Activated CD8-positive, alpha-beta memory T cell treated with anti-CD3 and anti-CD28 coated beads, Interleukin-2, amount 50 U/mL, for 4 hours (primary cell): ENCODE results near the gene NMRK1.

Experiments
- DNase-seq: peaks from one replicate; pipeline ENCODE4 v3.0.0-alpha.2; 2020

Gene NMRK1

GRCh38 chr9:75101004-75101588 is 13.1 kb upstream of the NMRK1 start:
- DNase-seq: no peak

GRCh38 chr9:75096796-75097195 is 8.8 kb upstream of the NMRK1 start:
- DNase-seq: no peak

- no peak for DNase-seq
Observed at GRCh38 chr9:75092766-75093165, 4.8 kb upstream of the NMRK1 start.

- no peak for DNase-seq
Observed at GRCh38 chr9:75090579-75090978, 2.6 kb upstream of the NMRK1 start.

- no peak for DNase-seq
Observed at GRCh38 chr9:75089373-75089766, 1.4 kb upstream of the NMRK1 start.

DNA sequence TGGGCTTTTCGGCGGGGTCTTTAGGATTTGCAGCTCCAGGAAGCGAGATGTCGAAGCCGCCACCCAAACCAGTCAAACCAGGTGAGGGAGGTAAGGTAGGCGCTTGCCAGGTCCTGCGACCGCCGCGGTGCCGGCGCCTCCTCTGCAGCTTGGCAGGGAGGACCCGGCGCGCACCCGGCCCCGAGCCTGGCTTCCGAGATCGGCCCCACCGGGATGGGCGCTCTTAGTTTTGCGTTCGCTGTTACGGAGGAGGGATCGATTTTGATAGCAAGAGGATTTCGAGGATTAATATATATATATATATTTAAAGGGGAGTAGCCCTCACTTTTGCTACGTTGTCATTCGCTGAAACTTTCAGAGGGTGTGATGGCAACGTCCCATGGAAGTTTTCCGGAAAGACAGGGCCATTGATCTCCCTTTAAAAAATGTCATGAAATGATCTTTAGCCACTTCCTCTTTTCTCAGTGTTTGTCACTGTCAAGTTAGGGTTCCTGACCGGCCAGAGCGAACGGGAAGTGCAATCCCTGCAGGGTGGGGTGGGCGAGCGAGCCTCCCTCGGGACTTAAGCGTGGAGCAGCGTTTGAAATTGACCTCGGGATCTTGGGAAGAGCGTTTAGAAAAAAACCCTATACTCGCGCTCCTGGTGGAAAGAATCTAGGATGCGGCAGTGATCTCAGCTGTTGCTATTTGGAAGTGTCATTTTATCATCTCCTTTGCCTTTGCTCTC is 854 bp upstream of the NMRK1 start:
- DNase-seq: peak; percentile 18

DNA sequence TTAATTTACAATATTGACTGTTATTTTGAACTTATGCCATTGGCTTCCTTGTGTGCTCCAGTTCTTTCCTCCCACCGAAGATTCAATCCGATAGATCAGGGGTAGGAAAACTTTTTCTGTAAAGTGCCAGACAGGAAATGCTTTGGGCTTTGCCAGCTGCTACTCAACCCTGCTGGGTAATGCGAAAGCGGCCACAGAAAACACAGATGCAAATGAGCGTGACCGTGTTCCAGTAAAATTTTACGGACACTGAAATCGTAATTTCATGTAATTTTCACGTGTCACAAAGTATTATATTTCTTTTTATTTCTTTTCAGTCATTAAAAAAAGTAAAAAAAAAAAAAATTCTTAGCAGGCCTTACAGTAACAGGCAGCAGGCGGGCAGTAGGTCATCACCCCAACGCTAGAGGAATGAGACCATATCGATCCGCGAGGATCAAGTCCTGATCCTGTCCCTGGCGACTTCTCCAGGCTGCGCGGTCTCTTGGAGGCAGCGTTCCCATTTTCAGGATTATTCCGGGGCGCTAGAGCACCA is 599 bp downstream of the NMRK1 start:
- peak; percentile 33 for DNase-seq

DNA sequence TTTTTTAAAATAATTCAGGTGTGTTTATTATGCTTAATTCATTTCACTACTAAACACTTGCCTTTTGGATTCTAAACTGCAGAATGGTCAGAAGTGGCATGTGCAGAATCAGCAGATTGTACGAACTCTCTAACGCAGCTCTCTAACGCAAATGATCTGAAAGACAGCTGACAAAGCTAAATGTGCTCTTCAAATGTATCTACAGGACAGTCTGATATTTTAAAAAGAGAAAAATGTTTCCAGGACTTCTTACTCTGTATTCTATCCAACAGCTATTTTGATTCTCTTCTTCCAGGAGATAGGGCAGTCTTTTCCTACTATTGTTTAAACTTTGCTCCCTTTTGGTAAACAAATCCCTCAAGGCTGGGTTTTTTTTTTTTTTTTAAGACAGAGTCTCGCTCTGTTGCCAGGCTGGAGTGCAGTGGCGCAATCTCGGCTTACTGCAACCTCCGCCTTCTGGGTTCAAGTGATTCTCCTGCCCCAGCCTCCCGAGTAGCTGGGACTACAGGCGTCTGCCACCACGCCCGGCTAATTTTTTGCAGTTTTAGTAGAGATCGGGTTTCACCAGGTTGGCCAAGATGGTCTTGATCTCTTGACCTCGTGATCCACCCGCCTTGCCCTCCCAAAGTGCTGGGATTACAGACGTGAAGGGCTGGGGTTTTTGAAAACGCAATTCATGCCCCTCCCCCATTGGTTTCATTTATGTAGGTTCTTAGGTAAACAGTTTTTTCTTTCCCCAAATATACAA is 1.2 kb downstream of the NMRK1 start:
- DNase-seq: no peak

DNA sequence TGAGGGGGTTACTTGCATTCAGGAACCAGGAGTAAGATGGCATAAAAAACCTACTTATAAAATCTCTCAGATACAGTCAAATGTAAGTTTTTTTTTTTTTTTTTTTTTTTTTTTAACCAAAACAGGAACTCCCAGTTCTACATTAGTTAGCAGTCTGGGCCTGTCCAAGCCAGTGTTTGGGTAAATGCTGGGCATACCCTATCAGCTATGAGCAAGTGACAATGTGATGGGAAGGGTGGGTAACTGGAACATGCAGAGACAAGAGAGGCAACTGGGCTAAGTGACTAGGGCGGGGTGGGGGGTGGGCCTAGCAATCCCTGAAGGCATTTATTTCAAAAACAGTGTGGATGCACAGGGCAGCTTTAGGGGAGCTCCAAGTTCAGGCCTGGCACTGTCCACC is 2.3 kb downstream of the NMRK1 start:
- no peak for DNase-seq

- DNase-seq: no peak
Observed at GRCh38 chr9:75084081-75084672, 3.8 kb downstream of the NMRK1 start.

DNA sequence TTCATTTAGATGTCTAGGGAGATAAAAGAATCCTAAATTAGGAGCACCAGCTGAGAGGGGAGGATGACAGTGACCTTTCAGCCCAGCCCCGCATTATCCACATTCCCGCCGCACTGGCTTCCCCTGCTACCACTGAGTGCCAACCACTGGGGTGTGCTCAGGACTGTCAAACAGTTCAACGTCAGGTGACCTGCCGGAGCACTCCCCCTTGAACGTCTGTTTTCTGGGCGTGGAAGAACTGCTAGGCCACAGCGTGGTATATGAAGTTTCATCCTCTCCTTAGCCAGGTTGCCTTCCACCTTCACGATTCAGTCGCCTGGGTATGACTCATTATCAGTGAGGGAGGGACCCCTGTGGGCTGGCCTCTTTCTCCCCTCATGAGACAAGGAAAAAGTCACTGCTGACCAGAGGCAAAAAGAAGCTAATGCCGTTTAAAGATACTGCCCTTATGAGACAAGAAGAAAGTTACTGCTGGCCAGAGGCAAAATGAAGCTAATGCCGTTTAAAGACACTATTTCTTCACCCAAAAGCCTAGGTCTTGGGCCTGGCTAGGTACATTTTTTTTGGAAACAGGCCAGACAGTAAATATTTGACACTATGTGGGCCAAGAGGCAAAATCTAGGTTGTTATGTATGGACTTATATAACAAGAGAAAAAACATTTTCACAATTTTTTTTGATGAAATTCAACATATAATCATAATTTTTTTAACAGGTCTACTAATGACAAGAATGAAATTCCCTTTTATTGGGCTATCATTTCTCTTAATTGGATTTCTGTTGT is 4.6 kb downstream of the NMRK1 start:
- DNase-seq: peak; percentile 37

DNA sequence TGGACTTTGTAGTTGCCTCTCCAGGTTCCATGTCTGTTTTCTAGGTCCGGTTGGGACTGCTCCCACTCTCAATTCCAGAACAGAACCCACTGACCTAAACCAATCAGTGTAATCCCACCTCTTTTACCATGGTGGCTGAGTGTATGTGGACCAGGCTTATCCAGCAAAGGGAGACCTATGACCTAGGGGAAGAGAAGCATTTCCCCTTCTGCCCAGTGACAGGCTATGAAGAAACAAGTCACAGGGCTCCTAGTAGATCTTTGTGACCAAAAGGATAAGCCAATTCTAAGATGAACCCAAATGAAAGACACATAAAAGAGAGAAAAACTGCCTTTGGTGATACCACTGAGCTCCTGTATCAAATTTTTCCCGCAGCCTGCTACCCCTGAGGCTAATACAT is 6.3 kb downstream of the NMRK1 start:
- DNase-seq: no peak

- DNase-seq: no peak
Observed at GRCh38 chr9:75072895-75073294, 15.1 kb downstream of the NMRK1 start.

DNA sequence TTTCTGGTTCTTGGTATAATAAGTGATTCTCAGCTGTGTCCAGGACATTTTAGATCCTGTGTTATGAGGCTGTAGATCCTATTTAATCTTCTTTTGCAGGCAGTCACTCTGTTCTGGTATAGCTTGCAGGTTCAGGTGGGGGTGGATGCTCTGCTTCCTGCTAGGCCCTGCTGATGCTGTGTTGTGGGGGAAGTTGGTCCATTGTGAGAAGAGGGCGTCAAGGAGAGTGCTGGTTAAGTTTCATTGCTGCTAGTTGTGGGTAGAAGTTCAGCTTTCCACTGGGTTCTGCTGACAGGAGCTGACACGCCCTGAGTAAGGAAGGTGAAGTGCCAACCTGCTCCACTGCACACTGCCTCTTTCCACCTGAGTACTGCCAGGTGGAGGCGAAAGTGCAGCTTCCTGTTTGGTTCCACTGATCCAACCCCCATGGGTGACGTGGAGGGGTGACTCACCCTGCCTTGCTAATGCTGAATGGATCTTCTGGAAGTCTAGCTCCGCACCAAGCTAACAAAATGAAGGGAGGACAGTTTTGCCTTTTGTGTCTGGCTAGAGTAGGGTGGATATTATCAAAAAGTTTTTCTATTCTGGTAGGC is 16.3 kb downstream of the NMRK1 start:
- DNase-seq: peak; percentile 63

DNA sequence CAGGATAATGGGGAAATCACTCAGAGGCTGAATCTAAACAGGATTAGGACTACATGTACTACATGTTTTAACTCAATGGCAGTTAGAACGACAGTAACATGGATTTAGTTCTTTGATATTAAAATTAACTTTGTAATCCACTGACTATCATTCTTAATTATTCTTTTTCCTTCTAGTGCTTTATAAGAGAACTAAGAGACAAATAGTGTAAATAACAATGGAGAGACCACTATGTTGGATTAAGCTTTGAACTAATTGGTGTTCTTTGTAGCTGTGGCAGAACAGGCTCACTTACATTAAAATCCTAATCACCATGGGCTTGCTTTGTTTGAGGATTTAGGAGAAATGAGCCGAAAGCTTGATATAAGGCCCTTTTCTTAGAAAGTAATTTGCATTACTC is 18.8 kb downstream of the NMRK1 start:
- DNase-seq: no peak

GRCh38 chr9:75067894-75068293 is 20.1 kb downstream of the NMRK1 start:
- no peak for DNase-seq

GRCh38 chr9:75065510-75065909 is 22.4 kb downstream of the NMRK1 start:
- no peak for DNase-seq

GRCh38 chr9:75064307-75065025 is 23.5 kb downstream of the NMRK1 start:
- no peak for DNase-seq

DNA sequence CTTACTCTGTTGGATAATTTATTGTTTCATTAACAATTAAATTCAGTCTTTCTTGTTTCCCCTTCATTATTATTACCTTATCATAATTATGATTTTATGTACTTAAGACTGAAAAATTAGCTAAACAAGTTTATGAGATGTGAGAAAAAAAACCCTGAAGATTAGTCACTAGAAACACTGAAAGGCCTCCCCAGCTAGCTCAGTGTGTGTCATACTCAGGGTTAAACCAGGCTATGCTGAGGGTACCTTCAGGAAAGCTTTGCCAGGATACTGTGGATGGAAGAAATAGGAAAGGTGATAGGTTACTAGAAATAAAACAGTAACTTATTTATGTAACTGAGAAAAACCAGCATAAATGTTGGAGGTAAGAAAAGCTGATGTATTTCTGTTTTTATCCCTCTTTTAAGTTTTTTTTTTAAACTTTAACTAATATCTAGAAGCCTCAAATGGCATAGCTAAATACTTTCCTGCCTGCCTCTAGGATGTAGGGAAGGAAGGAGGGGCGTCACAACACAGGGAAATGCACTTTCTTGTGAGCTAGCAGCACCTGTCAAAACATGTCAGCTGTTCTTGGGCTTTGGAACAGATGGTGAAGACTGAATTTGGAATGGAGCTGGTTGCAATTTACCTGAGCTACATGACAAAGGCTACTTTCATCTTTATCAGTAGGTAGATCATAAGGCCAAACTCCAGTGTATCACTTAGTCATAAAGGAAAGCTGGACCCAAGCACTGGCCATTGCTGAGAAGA is 24.2 kb downstream of the NMRK1 start:
- DNase-seq: no peak

GRCh38 chr9:75061169-75061568 is 26.8 kb downstream of the NMRK1 start:
- no peak for DNase-seq
